ENCODE data around the gene TRIM36. TPM values are rescaled to one million over a fixed set of nuclear protein-coding genes. Genes with fewer than 3 reads are reported as not detected.

Gene TRIM36
- total and polyA plus RNA-seq, 2 experiments from 2014 or later: 1.4 to 8.0 TPM

DNA sequence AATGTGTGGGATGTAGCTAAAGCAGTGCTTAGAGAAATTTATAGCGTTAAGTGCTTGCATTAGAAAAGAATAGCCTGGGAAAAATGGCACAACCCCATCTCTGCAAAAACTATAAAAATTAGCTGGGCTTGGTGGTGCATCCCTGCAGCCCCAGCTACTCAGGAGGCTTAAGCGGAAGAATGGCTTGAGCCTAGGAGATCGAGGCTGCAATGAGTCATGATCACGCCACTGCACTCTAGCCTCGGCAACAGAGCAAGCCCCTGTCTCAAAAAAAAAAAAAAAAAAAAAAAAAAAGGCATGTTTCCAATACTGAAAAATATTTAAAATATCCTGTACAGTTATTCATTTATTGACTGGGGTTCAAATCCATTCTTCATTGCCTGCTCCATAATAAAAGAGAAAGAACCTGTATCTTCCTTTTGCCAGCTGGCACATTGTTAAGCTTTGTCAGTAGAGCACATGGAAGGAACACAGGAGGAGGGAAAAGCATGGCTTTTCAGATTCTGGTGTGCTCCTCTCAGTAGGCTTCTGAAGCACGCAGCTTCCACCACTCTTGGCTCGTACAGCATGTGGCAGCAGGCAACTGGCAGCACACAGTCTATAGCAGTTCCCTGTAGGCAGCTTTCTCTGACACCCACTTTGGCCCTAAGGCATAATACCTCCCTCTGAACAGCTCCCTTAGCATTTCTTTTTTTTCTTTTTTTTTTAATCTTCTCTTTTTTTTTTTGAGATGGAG lies 73.5 kb downstream of the TRIM36 start:
- H3K36me3 ChIP-seq: no peaks in the 10 kb centered on the region
- H3K4me1 ChIP-seq (ENCODE audit: low read depth): no peaks in the 10 kb centered on the region
- peak; percentile 2 to 5 for DNase-seq (ENCODE audit: low read depth in 1 of 2, low spot score in 1 of 2)
- H3K4me3 ChIP-seq: no peak overlapping the region
- no peaks in the 10 kb centered on the region for H3K27me3 ChIP-seq
- TF ChIP-seq CTCF (IDR thresholded peaks at IDR 0.05; ENCODE audit: low read depth, low read length): no peak
- H3K27ac ChIP-seq: no peak overlapping the region
- H3K9me3 ChIP-seq (ENCODE audit: low read depth): no peaks in the 10 kb centered on the region

DNA sequence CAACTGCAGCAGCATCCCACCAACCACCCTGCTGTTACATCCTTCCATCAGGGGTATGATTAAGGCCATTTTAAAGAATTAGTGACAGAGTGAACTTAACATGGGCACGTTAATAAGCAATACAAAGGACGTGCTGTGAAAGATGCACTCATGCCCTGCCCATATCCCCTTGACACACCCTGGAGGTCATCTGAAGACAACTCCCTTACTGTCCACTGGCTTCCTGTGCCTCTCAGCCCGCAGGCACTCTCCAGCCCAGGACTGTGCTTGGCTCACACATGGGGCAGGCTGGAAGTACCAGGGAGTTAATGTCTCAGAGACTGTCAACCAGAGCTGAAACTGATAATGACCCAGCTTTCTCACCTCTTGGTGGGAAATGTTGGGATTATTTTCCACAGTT lies 81.8 kb downstream of the TRIM36 start:
- H3K27ac ChIP-seq: no peak overlapping the region
- no peaks in the 10 kb centered on the region for H3K36me3 ChIP-seq
- no peaks in the 10 kb centered on the region for H3K4me1 ChIP-seq (ENCODE audit: low read depth)
- no peaks in the 10 kb centered on the region for H3K9me3 ChIP-seq (ENCODE audit: low read depth)
- DNase-seq (ENCODE audit: low read depth in 1 of 2, low spot score in 1 of 2): no peak
- H3K27me3 ChIP-seq: no peaks in the 10 kb centered on the region
- no peak for TF ChIP-seq CTCF (IDR thresholded peaks at IDR 0.05; ENCODE audit: low read depth, low read length)
- no peak overlapping the region for H3K4me3 ChIP-seq

DNA sequence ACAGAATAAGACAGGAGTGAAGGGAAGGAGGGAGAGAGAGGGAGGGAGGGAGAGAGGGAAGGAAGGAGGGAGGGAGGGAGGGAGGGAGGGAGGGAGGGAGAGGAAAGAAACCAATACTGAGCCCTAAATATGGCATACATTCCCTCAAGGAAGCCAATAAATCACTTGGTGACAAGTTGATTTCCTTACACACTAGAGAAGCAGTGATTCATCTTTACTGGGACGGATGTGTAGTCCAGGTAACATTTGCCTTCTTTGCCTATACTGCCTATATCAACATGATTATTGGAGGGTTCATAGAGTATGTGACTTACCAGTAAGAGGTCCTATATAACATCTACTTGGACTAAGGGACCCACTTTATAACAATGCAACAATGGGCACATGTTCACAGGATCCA lies 83.2 kb downstream of the TRIM36 start:
- no peaks in the 10 kb centered on the region for H3K4me1 ChIP-seq (ENCODE audit: low read depth)
- H3K27me3 ChIP-seq: no peaks in the 10 kb centered on the region
- no peak for TF ChIP-seq CTCF (IDR thresholded peaks at IDR 0.05; ENCODE audit: low read depth, low read length)

DNA sequence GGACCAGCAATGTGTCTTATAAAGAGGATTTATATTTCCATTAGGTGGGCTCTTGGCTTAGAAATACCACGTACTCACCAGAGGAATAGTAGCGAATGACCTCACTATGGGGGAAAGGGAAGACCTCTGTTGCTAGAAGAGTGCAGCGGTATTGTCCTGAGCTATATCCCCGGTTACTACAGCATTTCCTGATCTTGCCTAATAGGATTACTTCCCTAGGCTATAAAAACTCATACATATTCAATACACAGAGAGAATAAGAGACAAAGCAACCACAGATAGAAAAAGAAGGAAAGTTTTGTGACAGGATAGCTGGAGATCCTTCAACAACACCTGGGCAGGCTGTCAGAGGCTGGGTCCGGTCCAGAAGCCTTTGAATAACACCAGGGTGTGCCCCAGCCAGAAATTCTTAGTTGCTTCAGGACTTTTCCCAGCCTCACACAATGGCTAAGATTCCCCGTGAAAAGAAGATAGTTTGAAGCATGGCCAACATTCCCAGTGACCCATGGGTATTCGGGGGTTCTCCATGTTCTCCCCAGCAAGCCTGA lies 85.4 kb downstream of the TRIM36 start:
- no peaks in the 10 kb centered on the region for H3K36me3 ChIP-seq

More for the DNA sequence above, 83.2 kb downstream of the TRIM36 start:
- no peaks in the 10 kb centered on the region for H3K9me3 ChIP-seq (ENCODE audit: low read depth)
- no peak for DNase-seq (ENCODE audit: low read depth in 1 of 2, low spot score in 1 of 2)
- H3K27ac ChIP-seq: no peak overlapping the region
- H3K36me3 ChIP-seq: no peaks in the 10 kb centered on the region
- H3K4me3 ChIP-seq: no peak overlapping the region

GRCh38 chr5:115079924-115080623 lies 89.6 kb downstream of the TRIM36 start:
- Histone ChIP-seq H3K4me3 (no peak overlapping the region), H3K9me3 (ENCODE audit: low read depth) (no peaks in the 10 kb centered on the region), H3K36me3 (no peaks in the 10 kb centered on the region), H3K27ac (no peak overlapping the region), H3K27me3 (no peaks in the 10 kb centered on the region), H3K4me1 (ENCODE audit: low read depth) (no peaks in the 10 kb centered on the region)
- no peak for DNase-seq (ENCODE audit: low read depth in 1 of 2, low spot score in 1 of 2)
- TF ChIP-seq CTCF (IDR thresholded peaks at IDR 0.05; ENCODE audit: low read depth, low read length): no peak

More for the DNA sequence above, 85.4 kb downstream of the TRIM36 start:
- H3K27me3 ChIP-seq: no peaks in the 10 kb centered on the region
- no peak overlapping the region for H3K4me3 ChIP-seq
- no peaks in the 10 kb centered on the region for H3K4me1 ChIP-seq (ENCODE audit: low read depth)
- no peak for DNase-seq (ENCODE audit: low read depth in 1 of 2, low spot score in 1 of 2)
- TF ChIP-seq CTCF (IDR thresholded peaks at IDR 0.05; ENCODE audit: low read depth, low read length): no peak
- no peaks in the 10 kb centered on the region for H3K9me3 ChIP-seq (ENCODE audit: low read depth)
- H3K27ac ChIP-seq: no peak overlapping the region

Other genes with a start within 250 kb of the TRIM36 start
- gene PGGT1B, start 93.0 kb upstream of the TRIM36 start, total RNA-seq: 8.8 and 12.8 TPM in 2 replicates
- gene PGGT1B, start 93.0 kb upstream of the TRIM36 start, polyA plus RNA-seq: 6.0 and 6.9 TPM in 2 replicates
- 6.1 and 8.1 TPM in 2 replicates for gene CCDC112, start 126.7 kb upstream of the TRIM36 start, total RNA-seq
- 10.9 and 11.5 TPM in 2 replicates for gene CCDC112, start 126.7 kb upstream of the TRIM36 start, polyA plus RNA-seq